Jurkat, Clone E6-1 (cell line): ENCODE measurements around the gene IL1RN.

Source experiments
- DNase-seq: peaks from one replicate; pipeline ENCODE4 v3.0.0-alpha.2; 2011; ENCODE audit warnings: low read depth, low spot score
- H3K4me3 ChIP-seq: 2 replicates; pipeline ENCODE4 v1.5.1; 2011; ENCODE audit warnings: mild to moderate bottlenecking, low read length, control low read depth, moderate library complexity

Gene IL1RN

GRCh38 chr2:113181258-113182051 lies 54.1 kb downstream of the IL1RN start:
- H3K4me3 ChIP-seq, result peak overlapping the region; percentile 15; the same call in 1 of the 2 replicates
- DNase-seq, result peak; percentile 72

GRCh38 chr2:113182471-113183260 lies 55.3 kb downstream of the IL1RN start:
- H3K4me3 ChIP-seq, result no peak overlapping the region
- no peak for DNase-seq

DNA sequence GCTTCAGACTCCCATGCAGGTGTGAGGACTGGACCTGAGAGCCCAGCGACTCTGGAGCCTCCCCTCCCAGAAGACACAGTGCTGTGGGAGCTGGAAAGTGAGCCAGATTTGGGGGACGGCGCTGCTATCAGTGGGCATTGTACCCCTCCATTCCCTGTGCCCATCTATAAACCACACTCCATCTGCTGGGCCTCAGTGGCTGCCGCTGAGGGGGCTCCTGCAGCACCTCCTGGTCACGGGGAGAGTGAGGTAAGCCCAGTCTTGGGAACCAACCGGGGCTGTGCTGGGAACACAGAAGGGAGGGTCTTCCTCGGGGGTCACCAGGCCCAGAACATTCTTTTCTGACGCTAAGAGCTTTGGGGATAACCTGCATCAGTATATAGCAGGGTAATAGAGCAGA lies 55.9 kb downstream of the IL1RN start:
- DNase-seq, result no peak
- no peak overlapping the region for H3K4me3 ChIP-seq
